ENCODE measurements around the gene C19orf81.

Gene C19orf81

DNA sequence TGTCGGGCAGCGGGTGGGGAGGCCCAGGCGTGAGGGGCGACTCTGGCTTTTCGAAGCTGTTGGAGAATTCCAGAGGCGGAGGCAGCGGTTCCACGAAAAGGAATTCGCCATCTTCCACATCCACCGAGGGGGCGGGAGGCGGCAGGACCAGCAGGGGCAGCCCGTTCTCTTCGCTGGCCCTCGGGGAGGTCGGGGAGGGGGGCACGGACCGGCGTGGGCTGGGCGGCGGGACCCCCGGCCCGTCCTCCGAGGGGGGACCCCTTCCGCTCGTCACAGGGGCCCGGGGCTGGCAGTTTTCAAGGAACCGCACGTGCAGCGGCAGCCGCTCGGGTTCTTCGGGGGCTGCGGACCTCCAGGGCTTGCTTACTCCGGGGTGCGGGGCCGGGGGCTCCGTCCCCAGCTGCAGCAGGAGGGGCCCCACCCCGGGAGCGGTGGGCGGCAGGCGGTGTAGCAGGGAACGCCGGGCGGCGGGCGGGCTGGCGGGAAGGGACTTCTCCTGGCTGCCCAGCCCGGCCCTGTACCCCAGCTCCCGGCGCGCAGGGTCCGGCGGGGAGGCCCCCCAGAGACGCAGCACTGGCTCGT, 18.0 kb downstream of the C19orf81 start:
- Histone ChIP-seq H3K27me3 (ENCODE audit: insufficient read depth, low read length) (no peaks in the 10 kb centered on the region), H3K4me3 (ENCODE audit: low read depth, low read length, poor library complexity, severe bottlenecking) (no peak overlapping the region), H4K20me1 (ENCODE audit: insufficient read depth, low read length) (no peaks in the 10 kb centered on the region)

DNA sequence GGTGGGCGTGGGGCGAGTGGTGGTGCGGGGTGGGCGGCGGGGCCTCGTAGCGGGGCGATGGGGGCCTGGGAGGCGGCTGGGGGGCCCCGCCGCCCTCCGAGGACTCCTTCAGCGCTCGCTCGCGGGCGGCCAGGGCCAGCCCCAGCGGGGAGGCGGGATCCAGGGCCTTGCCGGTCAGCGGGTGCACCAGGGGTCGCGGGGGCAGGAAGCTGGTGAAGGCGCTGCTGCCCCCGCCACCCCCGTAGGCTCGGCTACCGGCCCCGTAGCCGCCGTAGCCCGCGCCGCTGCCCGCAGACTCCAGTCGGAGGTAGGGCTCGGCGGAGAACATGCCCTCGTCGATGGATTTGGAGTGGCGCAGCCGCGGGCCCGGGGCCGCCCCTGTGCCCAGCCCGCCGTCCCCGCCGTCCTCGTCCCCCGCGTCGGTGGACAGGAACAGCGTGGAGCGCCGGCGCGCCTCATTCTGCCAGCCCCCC, 18.6 kb downstream of the C19orf81 start:
- no peaks in the 10 kb centered on the region for H3K4me1 ChIP-seq (ENCODE audit: insufficient read depth, low read length, severe bottlenecking)
- no peak overlapping the region for H2AFZ ChIP-seq (ENCODE audit: low read length)
- no peak overlapping the region for H3K27ac ChIP-seq (ENCODE audit: low read depth, low read length, poor library complexity, severe bottlenecking)
- no peak overlapping the region for H3K9ac ChIP-seq (ENCODE audit: low read length)
- H3F3A ChIP-seq (ENCODE audit: insufficient read depth, low read length): no peaks in the 10 kb centered on the region
- no peak overlapping the region for H3K4me3 ChIP-seq (ENCODE audit: low read depth, low read length, poor library complexity, severe bottlenecking)
- no peak for TF ChIP-seq EZH2 (IDR thresholded peaks at IDR 0.05; ENCODE audit: borderline replicate concordance, low read length)
- TF ChIP-seq, protein P1, sequence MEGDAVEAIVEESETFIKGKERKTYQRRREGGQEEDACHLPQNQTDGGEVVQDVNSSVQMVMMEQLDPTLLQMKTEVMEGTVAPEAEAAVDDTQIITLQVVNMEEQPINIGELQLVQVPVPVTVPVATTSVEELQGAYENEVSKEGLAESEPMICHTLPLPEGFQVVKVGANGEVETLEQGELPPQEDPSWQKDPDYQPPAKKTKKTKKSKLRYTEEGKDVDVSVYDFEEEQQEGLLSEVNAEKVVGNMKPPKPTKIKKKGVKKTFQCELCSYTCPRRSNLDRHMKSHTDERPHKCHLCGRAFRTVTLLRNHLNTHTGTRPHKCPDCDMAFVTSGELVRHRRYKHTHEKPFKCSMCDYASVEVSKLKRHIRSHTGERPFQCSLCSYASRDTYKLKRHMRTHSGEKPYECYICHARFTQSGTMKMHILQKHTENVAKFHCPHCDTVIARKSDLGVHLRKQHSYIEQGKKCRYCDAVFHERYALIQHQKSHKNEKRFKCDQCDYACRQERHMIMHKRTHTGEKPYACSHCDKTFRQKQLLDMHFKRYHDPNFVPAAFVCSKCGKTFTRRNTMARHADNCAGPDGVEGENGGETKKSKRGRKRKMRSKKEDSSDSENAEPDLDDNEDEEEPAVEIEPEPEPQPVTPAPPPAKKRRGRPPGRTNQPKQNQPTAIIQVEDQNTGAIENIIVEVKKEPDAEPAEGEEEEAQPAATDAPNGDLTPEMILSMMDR (IDR thresholded peaks at IDR 0.05; ENCODE audit: low read length): no peak
- peaks cover 5% of the 10 kb centered on the region; the same call in 1 of the 2 replicates for H3K9me3 ChIP-seq (ENCODE audit: low read length)
- no peaks in the 10 kb centered on the region for H3K79me2 ChIP-seq (ENCODE audit: insufficient read depth, low read length)
- no peaks in the 10 kb centered on the region for H3K27me3 ChIP-seq (ENCODE audit: insufficient read depth, low read length)
- H3K9me2 ChIP-seq (ENCODE audit: low read depth, low read length): no peaks in the 10 kb centered on the region
- no peaks in the 10 kb centered on the region; the same call in 1 of the 2 replicates for H3K36me3 ChIP-seq (ENCODE audit: insufficient read depth, low read length)
- H3K4me2 ChIP-seq (ENCODE audit: low read length): no peak overlapping the region
- H4K20me1 ChIP-seq (ENCODE audit: insufficient read depth, low read length): no peaks in the 10 kb centered on the region

More for the DNA sequence above, 18.0 kb downstream of the C19orf81 start:
- no peak overlapping the region for H2AFZ ChIP-seq (ENCODE audit: low read length)
- no peak for TF ChIP-seq EZH2 (IDR thresholded peaks at IDR 0.05; ENCODE audit: borderline replicate concordance, low read length)
- TF ChIP-seq, protein P1 (IDR thresholded peaks at IDR 0.05; ENCODE audit: low read length): no peak
- H3K4me1 ChIP-seq (ENCODE audit: insufficient read depth, low read length, severe bottlenecking): no peaks in the 10 kb centered on the region
- H3K36me3 ChIP-seq (ENCODE audit: insufficient read depth, low read length): no peaks in the 10 kb centered on the region; the same call in 1 of the 2 replicates
- H3K9me3 ChIP-seq (ENCODE audit: low read length): peaks cover 5% of the 10 kb centered on the region; the same call in 1 of the 2 replicates
- no peak overlapping the region for H3K4me2 ChIP-seq (ENCODE audit: low read length)
- H3K79me2 ChIP-seq (ENCODE audit: insufficient read depth, low read length): no peaks in the 10 kb centered on the region
- no peaks in the 10 kb centered on the region for H3K9me2 ChIP-seq (ENCODE audit: low read depth, low read length)
- H3K9ac ChIP-seq (ENCODE audit: low read length): no peak overlapping the region
- no peak overlapping the region for H3K27ac ChIP-seq (ENCODE audit: low read depth, low read length, poor library complexity, severe bottlenecking)
- no peaks in the 10 kb centered on the region for H3F3A ChIP-seq (ENCODE audit: insufficient read depth, low read length)

DNA sequence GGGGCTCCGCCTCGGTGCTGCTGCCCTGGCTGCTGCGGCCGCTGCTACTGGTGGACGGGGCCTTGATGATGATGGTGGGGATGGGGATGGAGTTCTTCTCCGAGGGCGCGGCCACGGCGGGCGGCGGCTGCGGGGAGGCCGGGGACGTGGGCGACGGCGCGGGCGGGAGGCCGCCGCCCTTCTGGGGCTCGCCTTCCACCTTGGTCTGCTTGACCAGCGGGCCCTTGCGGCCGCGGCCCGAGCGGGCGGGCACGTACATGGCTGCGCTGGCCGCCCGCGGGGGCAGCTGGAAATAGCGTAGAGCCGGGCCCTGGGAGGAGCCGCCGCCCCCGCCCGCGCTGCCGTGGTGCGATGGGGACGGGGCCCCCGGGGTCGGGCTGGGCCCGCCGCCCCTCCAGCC, 19.2 kb downstream of the C19orf81 start:
- H3K4me2 ChIP-seq (ENCODE audit: low read length): no peak overlapping the region
- TF ChIP-seq, protein P1 (IDR thresholded peaks at IDR 0.05; ENCODE audit: low read length): no peak
- no peak for TF ChIP-seq EZH2 (IDR thresholded peaks at IDR 0.05; ENCODE audit: borderline replicate concordance, low read length)
- H3K9me3 ChIP-seq (ENCODE audit: low read length): peaks cover 5% of the 10 kb centered on the region; the same call in 1 of the 2 replicates
- H3K27me3 ChIP-seq (ENCODE audit: insufficient read depth, low read length): no peaks in the 10 kb centered on the region
- H3F3A ChIP-seq (ENCODE audit: insufficient read depth, low read length): no peaks in the 10 kb centered on the region
- no peaks in the 10 kb centered on the region for H3K79me2 ChIP-seq (ENCODE audit: insufficient read depth, low read length)
- no peaks in the 10 kb centered on the region for H3K4me1 ChIP-seq (ENCODE audit: insufficient read depth, low read length, severe bottlenecking)
- no peak overlapping the region for H3K4me3 ChIP-seq (ENCODE audit: low read depth, low read length, poor library complexity, severe bottlenecking)
- no peak overlapping the region for H3K9ac ChIP-seq (ENCODE audit: low read length)
- H3K36me3 ChIP-seq (ENCODE audit: insufficient read depth, low read length): no peaks in the 10 kb centered on the region; the same call in 1 of the 2 replicates
- H3K9me2 ChIP-seq (ENCODE audit: low read depth, low read length): no peaks in the 10 kb centered on the region
- no peak overlapping the region for H3K27ac ChIP-seq (ENCODE audit: low read depth, low read length, poor library complexity, severe bottlenecking)
- H2AFZ ChIP-seq (ENCODE audit: low read length): no peak overlapping the region
- H4K20me1 ChIP-seq (ENCODE audit: insufficient read depth, low read length): no peaks in the 10 kb centered on the region
